ENCODE results near the gene SYVN1. TPM values are rescaled to one million over a fixed set of nuclear protein-coding genes. Genes with fewer than 3 reads are reported as not detected.

Gene SYVN1
- total RNA-seq, 1 experiment from 2014 or later, result 64.3 TPM

- no peak for DNase-seq (ENCODE audit: low read depth, low spot score)
- intact Hi-C loops (cut with micrococcal nuclease; ENCODE audit: unreplicated experiment), result no loop called here
- no peak for ATAC-seq
- no peaks in the 10 kb centered on the region for H3K4me1 ChIP-seq (ENCODE audit: control insufficient read depth, insufficient read depth, low read length)
- ChIA-PET CTCF (no interaction called here), POLR2A (interaction anchor here (0.7 kb wide), 2 partner anchors 22 to 62 kb away, joined by 10 to 12 read pairs; no protein-coding TSS in a partner anchor)
- H3K4me3 ChIP-seq (ENCODE audit: low read depth in 2 of 2, low read length in 2 of 2), result no peak overlapping the region
- BruUV-seq (replicated peaks), result no TSS peak
- in situ Hi-C loops (cut with HindIII; ENCODE audit: low pct_unique_long_range_greater_than_20kb, low sequenced_read_pairs), result no loop called here
- H3K27me3 ChIP-seq (ENCODE audit: control insufficient read depth, insufficient read depth, low read length), result no peaks in the 10 kb centered on the region
- H3K36me3 ChIP-seq (ENCODE audit: control insufficient read depth, insufficient read depth, low read length), result no peaks in the 10 kb centered on the region
- H3K9me3 ChIP-seq (ENCODE audit: control insufficient read depth, insufficient read depth, low read depth, low read length), result no peaks in the 10 kb centered on the region
- no peak overlapping the region for H3K27ac ChIP-seq (ENCODE audit: low read length)
- TF ChIP-seq REST (IDR thresholded peaks at IDR 0.05; ENCODE audit: insufficient read depth in 1 of 2, low read depth in 2 of 2, low read length in 1 of 2), result no peak
- TF ChIP-seq CTCF (IDR thresholded peaks at IDR 0.05), result no peak
- no peak for TF ChIP-seq POLR2AphosphoS5 (IDR thresholded peaks at IDR 0.05; ENCODE audit: low read depth, low read length)
- no peak for TF ChIP-seq TCF7L2 (IDR thresholded peaks at IDR 0.05; ENCODE audit: low read depth, low read length)
- TF ChIP-seq SIN3A (IDR thresholded peaks at IDR 0.05; ENCODE audit: borderline replicate concordance, insufficient read depth, low read depth, low read length), result no peak
These were observed 22.6 kb upstream of the SYVN1 start for GRCh38 chr11:65156926-65157325.

GRCh38 chr11:65156256-65156655 is 21.9 kb upstream of the SYVN1 start:
- BruUV-seq (replicated peaks), result no TSS peak
- in situ Hi-C loops (cut with HindIII; ENCODE audit: low pct_unique_long_range_greater_than_20kb, low sequenced_read_pairs), result no loop called here
- DNase-seq (ENCODE audit: low read depth, low spot score) (no peak), ATAC-seq (no peak)
- Histone ChIP-seq H3K4me3 (ENCODE audit: low read depth in 2 of 2, low read length in 2 of 2) (no peak overlapping the region), H3K27ac (ENCODE audit: low read length) (no peak overlapping the region), H3K4me1 (ENCODE audit: control insufficient read depth, insufficient read depth, low read length) (peaks cover 2% of the 10 kb centered on the region), H3K36me3 (ENCODE audit: control insufficient read depth, insufficient read depth, low read length) (no peaks in the 10 kb centered on the region), H3K9me3 (ENCODE audit: control insufficient read depth, insufficient read depth, low read depth, low read length) (no peaks in the 10 kb centered on the region), H3K27me3 (ENCODE audit: control insufficient read depth, insufficient read depth, low read length) (no peaks in the 10 kb centered on the region)
- POLR2A ChIA-PET, result no interaction called here
- intact Hi-C loops (cut with micrococcal nuclease; ENCODE audit: unreplicated experiment), result no loop called here
- TF ChIP-seq TCF7L2 (IDR thresholded peaks at IDR 0.05; ENCODE audit: low read depth, low read length) (no peak), REST (IDR thresholded peaks at IDR 0.05; ENCODE audit: insufficient read depth in 1 of 2, low read depth in 2 of 2, low read length in 1 of 2) (no peak), POLR2AphosphoS5 (IDR thresholded peaks at IDR 0.05; ENCODE audit: low read depth, low read length) (no peak), SIN3A (IDR thresholded peaks at IDR 0.05; ENCODE audit: borderline replicate concordance, insufficient read depth, low read depth, low read length) (no peak)
- CTCF ChIA-PET, result no interaction called here
